Measurements from ENCODE around the gene CPSF3. TPM values are rescaled to one million over a fixed set of nuclear protein-coding genes. Genes with fewer than 3 reads are reported as not detected.
"Not testable (repeated sequence)": the region's sequence is repeated elsewhere in the genome, so short reads cannot be mapped to it uniquely, and the experiment has no call there.

CPSF3 gene
- total RNA-seq, 1 donor from 2014 or later = 34.6 TPM

- DNase-seq = no peak
Measured at GRCh38 chr2:9394816-9395215, 28.6 kb upstream of the CPSF3 start.

GRCh38 chr2:9397201-9397600, 26.3 kb upstream of the CPSF3 start:
- DNase-seq = no peak

- DNase-seq = not testable (repeated sequence)
Measured at GRCh38 chr2:9398251-9398650, 25.2 kb upstream of the CPSF3 start.

- DNase-seq = no peak
Measured at GRCh38 chr2:9398881-9399780, 24.3 kb upstream of the CPSF3 start.

- no peak for DNase-seq
Measured at GRCh38 chr2:9400268-9401058, 23.0 kb upstream of the CPSF3 start.

GRCh38 chr2:9401059-9401547, 22.4 kb upstream of the CPSF3 start:
- DNase-seq = no peak

GRCh38 chr2:9401646-9402371, 21.6 kb upstream of the CPSF3 start:
- DNase-seq = no peak

GRCh38 chr2:9403924-9404323, 19.5 kb upstream of the CPSF3 start:
- no peak for DNase-seq

GRCh38 chr2:9404451-9404850, 19.0 kb upstream of the CPSF3 start:
- DNase-seq = no peak

GRCh38 chr2:9405636-9406035, 17.8 kb upstream of the CPSF3 start:
- no peak for DNase-seq

- no peak for DNase-seq
Measured at GRCh38 chr2:9406529-9407362, 16.7 kb upstream of the CPSF3 start.

GRCh38 chr2:9407363-9407811, 16.1 kb upstream of the CPSF3 start:
- DNase-seq = no peak

- peak; percentile 56 for DNase-seq
Measured at GRCh38 chr2:9408641-9409151, 14.8 kb upstream of the CPSF3 start.

GRCh38 chr2:9410108-9410507, 13.3 kb upstream of the CPSF3 start:
- no peak for DNase-seq

GRCh38 chr2:9412781-9413180, 10.7 kb upstream of the CPSF3 start:
- no peak for DNase-seq

GRCh38 chr2:9415516-9416169, 7.8 kb upstream of the CPSF3 start:
- DNase-seq = no peak

- DNase-seq = no peak
Measured at GRCh38 chr2:9416267-9416961, 7.0 kb upstream of the CPSF3 start.

GRCh38 chr2:9416962-9417316, 6.5 kb upstream of the CPSF3 start:
- no peak for DNase-seq

GRCh38 chr2:9417725-9418124, 5.7 kb upstream of the CPSF3 start:
- no peak for DNase-seq

- no peak for DNase-seq
Measured at GRCh38 chr2:9418746-9419145, 4.7 kb upstream of the CPSF3 start.

All from occipital lobe (tissue), 2 donors.